Mammary epithelial cell (primary cell): Measurements from ENCODE around the gene GALNT18.

Source experiments
- CTCF ChIP-seq, 2 donors: IDR thresholded peaks in 1 of 2; conservative IDR thresholded peaks in 1 of 2; 2 replicates each; pipeline ENCODE4 v1.5.1; 2011 to 2012; ENCODE audit warnings: inconsistent platforms in 2 of 2, low read length in 2 of 2, mild to moderate bottlenecking in 2 of 2, control low read depth in 1 of 2, low read depth in 1 of 2; ENCODE audit not compliant: insufficient read depth in 1 of 2; ENCODE audit errors: extremely low read depth in 1 of 2
- EZH2 ChIP-seq: IDR thresholded peaks from 2 replicates; pipeline ENCODE4 v1.6.1; 2012; ENCODE audit warnings: low read length, inconsistent platforms, borderline replicate concordance

- no peak for TF ChIP-seq EZH2
- no peak for TF ChIP-seq CTCF (conservative IDR thresholded peaks at IDR 0.05 in 1 of 2, IDR thresholded peaks at IDR 0.05 in 1 of 2; ENCODE audit: extremely low read depth in 1 of 2, insufficient read depth in 1 of 2, low read depth in 1 of 2, low read length in 2 of 2)
These were observed 163.3 kb downstream of the GALNT18 start for GRCh38 chr11:11458485-11458884.
